Measurements from ENCODE around the gene ZNRD2. TPM values are rescaled to one million over a fixed set of nuclear protein-coding genes. Genes with fewer than 3 reads are reported as not detected.

Gene ZNRD2
- total RNA-seq, 1 experiment from 2014 or later, result 61.2 TPM

- Histone ChIP-seq H3K27ac (ENCODE audit: low read length) (no peak overlapping the region), H3K4me3 (ENCODE audit: low read depth in 2 of 2, low read length in 2 of 2) (no peak overlapping the region), H3K9me3 (ENCODE audit: control insufficient read depth, insufficient read depth, low read depth, low read length) (no peaks in the 10 kb centered on the region), H3K36me3 (ENCODE audit: control insufficient read depth, insufficient read depth, low read length) (peaks cover 9% of the 10 kb centered on the region; the same call in 1 of the 2 replicates), H3K4me1 (ENCODE audit: control insufficient read depth, insufficient read depth, low read length) (peaks cover 33% of the 10 kb centered on the region), H3K27me3 (ENCODE audit: control insufficient read depth, insufficient read depth, low read length) (no peaks in the 10 kb centered on the region)
- POLR2A ChIA-PET, result interaction anchor here (0.6 kb wide), 1 partner anchor 17 kb away, joined by 5 read pairs; no protein-coding TSS in a partner anchor
- CTCF ChIA-PET, result interaction anchor here (0.6 kb wide), 1 partner anchor 1226 kb away, joined by 3 read pairs; no protein-coding TSS in a partner anchor
- ATAC-seq (no peak), DNase-seq (ENCODE audit: low read depth, low spot score) (no peak)
- TF ChIP-seq REST (IDR thresholded peaks at IDR 0.05; ENCODE audit: insufficient read depth in 1 of 2, low read depth in 2 of 2, low read length in 1 of 2) (no peak), CTCF (IDR thresholded peaks at IDR 0.05) (no peak), TCF7L2 (IDR thresholded peaks at IDR 0.05; ENCODE audit: low read depth, low read length) (no peak), POLR2AphosphoS5 (IDR thresholded peaks at IDR 0.05; ENCODE audit: low read depth, low read length) (no peak), SIN3A (IDR thresholded peaks at IDR 0.05; ENCODE audit: borderline replicate concordance, insufficient read depth, low read depth, low read length) (no peak)
- no TSS peak for BruUV-seq (replicated peaks)
- in situ Hi-C loops (cut with HindIII; ENCODE audit: low pct_unique_long_range_greater_than_20kb, low sequenced_read_pairs) (no loop called here), intact Hi-C loops (cut with micrococcal nuclease; ENCODE audit: unreplicated experiment) (no loop called here)
Measured at GRCh38 chr11:65610404-65610803, 40.1 kb downstream of the ZNRD2 start.

- Histone ChIP-seq H3K4me1 (ENCODE audit: control insufficient read depth, insufficient read depth, low read length) (peaks cover 33% of the 10 kb centered on the region), H3K27ac (ENCODE audit: low read length) (peak overlapping the region; percentile 92; the same call in 1 of the 2 replicates), H3K27me3 (ENCODE audit: control insufficient read depth, insufficient read depth, low read length) (no peaks in the 10 kb centered on the region), H3K36me3 (ENCODE audit: control insufficient read depth, insufficient read depth, low read length) (peaks cover 4% of the 10 kb centered on the region; the same call in 1 of the 2 replicates), H3K4me3 (ENCODE audit: low read depth in 2 of 2, low read length in 2 of 2) (peak overlapping the region; percentile 60 to 95), H3K9me3 (ENCODE audit: control insufficient read depth, insufficient read depth, low read depth, low read length) (no peaks in the 10 kb centered on the region)
- TF ChIP-seq POLR2AphosphoS5 (IDR thresholded peaks at IDR 0.05; ENCODE audit: low read depth, low read length) (no peak), REST (IDR thresholded peaks at IDR 0.05; ENCODE audit: insufficient read depth in 1 of 2, low read depth in 2 of 2, low read length in 1 of 2) (no peak), TCF7L2 (IDR thresholded peaks at IDR 0.05; ENCODE audit: low read depth, low read length) (no peak), CTCF (IDR thresholded peaks at IDR 0.05) (no peak), SIN3A (IDR thresholded peaks at IDR 0.05; ENCODE audit: borderline replicate concordance, insufficient read depth, low read depth, low read length) (no peak)
- no TSS peak for BruUV-seq (replicated peaks)
- DNase-seq (ENCODE audit: low read depth, low spot score) (no peak), ATAC-seq (no peak)
- in situ Hi-C loops (cut with HindIII; ENCODE audit: low pct_unique_long_range_greater_than_20kb, low sequenced_read_pairs), result no loop called here
- POLR2A ChIA-PET, result interaction anchor here (0.6 kb wide), 2 partner anchors 18 to 106 kb away, joined by 5 read pairs; no protein-coding TSS in a partner anchor
- intact Hi-C loops (cut with micrococcal nuclease; ENCODE audit: unreplicated experiment), result no loop called here
- CTCF ChIA-PET, result interaction anchor here (0.6 kb wide), 1 partner anchor 1226 kb away, joined by 3 read pairs; no protein-coding TSS in a partner anchor
Measured at GRCh38 chr11:65611028-65611757, 40.9 kb downstream of the ZNRD2 start.
